HG03342 (cell line): Measurements from ENCODE around the gene NPR3.

ENCODE experiments used
- ATAC-seq: cut with Tn5 transposase; IDR thresholded peaks from one replicate; pipeline ENCODE4 v1.9.1; 2021; ENCODE audit warnings: mild to moderate bottlenecking, moderate library complexity; ENCODE audit not compliant: unreplicated experiment

NPR3 gene

GRCh38 chr5:32805971-32806638 is 95.0 kb downstream of the NPR3 start:
- ATAC-seq: no peak

GRCh38 chr5:32808783-32809182 is 97.7 kb downstream of the NPR3 start:
- no peak for ATAC-seq

GRCh38 chr5:32810804-32811203 is 99.7 kb downstream of the NPR3 start:
- no peak for ATAC-seq

DNA sequence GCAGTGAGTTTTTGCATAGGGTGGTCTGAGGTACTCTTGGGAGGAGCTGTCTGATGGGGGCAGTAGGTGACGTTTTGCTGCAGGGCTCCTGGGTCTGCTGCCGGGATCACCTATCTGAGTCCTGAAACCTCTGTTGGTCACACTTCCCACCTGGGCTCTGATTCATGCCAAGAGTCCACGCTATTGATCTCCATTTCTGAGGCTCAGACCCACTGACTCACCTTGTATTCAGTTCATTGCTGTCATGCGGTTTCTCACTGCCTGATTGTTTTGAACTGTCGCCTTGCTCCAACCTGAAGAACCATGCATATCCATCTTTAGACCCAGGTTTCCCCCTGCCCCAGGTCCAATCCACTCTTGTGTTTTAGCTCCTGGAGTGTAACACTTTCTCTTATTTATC is 101.3 kb downstream of the NPR3 start:
- no peak for ATAC-seq

GRCh38 chr5:32814141-32814540 is 103.0 kb downstream of the NPR3 start:
- ATAC-seq: no peak

GRCh38 chr5:32814620-32815019 is 103.5 kb downstream of the NPR3 start:
- ATAC-seq: no peak

- no peak for ATAC-seq
Observed at GRCh38 chr5:32827981-32828380, 116.9 kb downstream of the NPR3 start.

DNA sequence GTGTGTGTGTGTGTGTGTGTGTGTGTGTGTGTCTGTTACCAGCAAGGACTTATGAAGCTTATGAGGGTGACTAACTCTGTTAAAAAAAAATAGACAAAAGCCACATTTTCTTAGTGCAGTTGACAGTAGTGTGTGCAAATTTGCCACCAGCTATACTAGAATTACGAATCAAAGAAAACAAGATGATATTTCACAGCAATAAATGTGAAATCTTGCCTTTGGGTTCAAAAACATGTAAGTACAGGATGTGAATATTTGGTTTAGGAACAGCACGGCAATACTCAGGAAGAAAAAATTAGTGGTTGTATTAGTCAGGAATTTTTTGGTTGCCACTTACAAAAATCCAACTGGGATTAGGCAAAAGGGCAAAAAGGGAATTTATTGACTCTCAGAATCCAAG is 117.4 kb downstream of the NPR3 start:
- ATAC-seq: no peak

DNA sequence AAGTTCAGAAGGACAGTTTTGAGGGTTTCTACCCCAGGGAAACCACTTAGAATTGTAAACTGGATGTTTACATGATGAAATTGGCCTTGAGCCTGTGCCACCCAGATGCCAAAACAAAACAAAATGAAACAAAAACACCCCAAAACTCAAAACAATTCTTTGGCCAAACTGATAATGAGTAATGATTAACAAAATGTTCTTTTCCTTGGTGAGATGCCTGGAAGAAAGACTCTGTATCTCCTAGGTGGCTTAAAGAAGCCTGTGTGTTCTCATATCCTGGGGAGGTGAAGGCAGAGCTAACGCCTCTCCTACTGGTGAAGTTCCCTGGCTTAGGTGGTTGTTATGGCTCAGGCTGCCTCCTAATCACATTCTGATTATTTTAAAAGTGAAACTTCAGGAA is 120.5 kb downstream of the NPR3 start:
- no peak for ATAC-seq

DNA sequence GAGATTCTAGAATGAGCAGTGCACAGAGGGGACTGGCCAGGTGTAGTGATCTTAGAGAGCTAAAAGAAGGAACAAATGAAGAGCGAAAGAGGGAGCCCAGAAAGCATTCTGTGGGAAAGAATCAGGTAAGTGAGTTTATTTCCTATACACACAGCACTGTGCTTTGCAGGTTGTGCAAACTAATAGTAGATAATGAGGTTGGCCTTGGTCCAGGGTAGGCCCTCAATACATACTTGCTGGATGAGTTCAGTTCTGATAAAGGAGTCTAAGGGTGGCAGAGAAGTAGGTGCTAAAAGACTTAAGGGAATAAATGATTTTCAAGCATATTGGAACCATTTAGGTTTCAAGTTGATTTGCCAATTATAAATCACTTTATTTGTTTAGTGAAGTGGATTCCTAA is 122.0 kb downstream of the NPR3 start:
- no peak for ATAC-seq

DNA sequence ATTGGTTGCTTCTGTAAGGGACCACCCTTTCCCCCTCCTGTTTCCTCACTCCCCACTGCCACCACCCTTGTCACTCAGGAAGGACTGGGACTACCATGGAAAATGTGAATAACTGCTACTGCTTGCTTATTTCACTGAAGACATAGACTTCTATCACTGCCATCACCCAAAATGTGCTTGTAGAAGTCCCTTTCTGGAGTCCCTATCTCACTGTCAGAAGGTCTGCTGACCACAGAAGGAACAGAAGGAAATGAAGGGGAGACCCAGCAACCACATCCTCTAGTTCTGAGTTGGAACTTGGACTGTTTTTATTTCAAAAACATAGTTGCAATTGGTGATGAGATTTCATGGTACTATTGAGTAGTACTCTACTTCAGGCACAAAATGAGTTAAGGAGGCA is 122.5 kb downstream of the NPR3 start:
- ATAC-seq: no peak

DNA sequence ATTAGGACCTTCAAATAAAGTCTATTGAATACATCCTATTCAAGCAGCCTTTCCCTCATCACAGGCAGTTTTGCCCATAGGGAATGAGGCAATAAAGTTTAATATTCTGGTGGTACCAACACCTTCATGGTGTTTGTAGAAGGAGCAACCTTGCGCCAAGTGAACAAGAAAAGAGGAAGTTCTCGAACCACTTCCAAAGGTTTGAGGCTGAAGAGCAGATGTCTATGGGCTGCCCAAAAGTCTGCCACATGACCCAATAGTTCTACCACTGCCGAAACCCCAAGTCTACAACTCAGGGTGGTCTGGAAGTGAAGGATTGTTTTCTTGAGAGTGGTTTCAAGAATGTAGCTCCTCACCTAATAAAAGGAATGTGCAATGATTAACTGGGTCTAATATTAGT is 123.1 kb downstream of the NPR3 start:
- ATAC-seq: no peak

DNA sequence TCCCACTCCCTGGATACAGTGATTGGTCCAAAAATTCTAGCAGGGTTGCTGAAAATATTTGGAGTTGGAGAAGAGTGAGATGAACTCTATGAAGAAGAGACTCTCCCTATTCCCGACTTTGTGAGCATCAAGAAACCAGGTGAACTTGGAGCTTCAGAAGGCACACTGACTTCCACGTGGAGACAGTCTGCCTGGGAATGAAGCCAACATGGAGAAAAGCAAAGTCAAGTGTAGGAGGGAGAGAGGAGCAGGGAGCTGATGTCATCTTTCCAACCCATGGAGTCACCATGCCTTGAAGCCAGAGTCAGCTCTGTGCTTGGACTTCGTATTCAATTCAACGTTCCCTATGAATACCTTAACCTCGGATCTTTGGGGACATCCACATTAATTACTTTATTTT is 125.1 kb downstream of the NPR3 start:
- no peak for ATAC-seq

DNA sequence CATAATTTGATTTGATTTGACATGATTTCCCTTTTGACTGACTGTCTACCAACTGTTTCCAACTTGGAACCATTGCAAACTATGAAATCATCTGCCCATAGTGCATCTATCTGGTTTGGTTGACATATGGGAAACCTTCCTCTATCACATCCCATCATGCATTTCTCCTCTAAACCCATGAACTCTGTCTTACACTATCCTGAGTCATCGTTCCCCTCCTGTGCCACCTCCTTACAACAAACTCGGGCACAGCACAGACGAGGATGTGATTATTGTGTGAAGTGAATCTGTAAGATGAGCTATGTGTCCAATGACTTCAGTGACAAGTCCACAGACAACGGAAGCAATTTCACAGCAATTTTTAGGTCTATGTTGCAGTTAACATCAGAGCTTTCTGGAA is 126.1 kb downstream of the NPR3 start:
- ATAC-seq: no peak

- ATAC-seq: no peak
Observed at GRCh38 chr5:32839106-32839505, 128.0 kb downstream of the NPR3 start.

GRCh38 chr5:32840606-32841005 is 129.5 kb downstream of the NPR3 start:
- ATAC-seq: no peak
